Skeletal muscle tissue (tissue), 4 donors: ENCODE data around the gene DAP. TPM values are rescaled to one million over a fixed set of nuclear protein-coding genes. Genes with fewer than 3 reads are reported as not detected.

Experiments
- H3K27ac ChIP-seq: one replicate; pipeline ENCODE4 v1.7.0; 2013; ENCODE audit warnings: mild to moderate bottlenecking, low read depth, low read length, inconsistent platforms
- H3K27me3 ChIP-seq, 3 donors: one replicate each; pipeline ENCODE4 v1.7.0; 2013; ENCODE audit warnings: low read length in 3 of 3; ENCODE audit not compliant: control insufficient read depth in 3 of 3, insufficient read depth in 3 of 3
- H3K36me3 ChIP-seq, 3 donors: one replicate each; pipeline ENCODE4 v1.7.0; 2013; ENCODE audit warnings: low read length in 3 of 3; ENCODE audit not compliant: control insufficient read depth in 3 of 3, insufficient read depth in 3 of 3
- H3K4me1 ChIP-seq, 3 donors: one replicate each; pipeline ENCODE4 v1.7.0; 2013; ENCODE audit warnings: low read length in 3 of 3, mild to moderate bottlenecking in 3 of 3; ENCODE audit not compliant: control insufficient read depth in 3 of 3, insufficient read depth in 3 of 3
- H3K4me3 ChIP-seq, 3 donors: one replicate each; pipeline ENCODE4 v1.7.0; 2013; ENCODE audit warnings: low read length in 3 of 3
- H3K9ac ChIP-seq, 3 donors: one replicate each; pipeline ENCODE4 v1.7.0; 2013; ENCODE audit warnings: low read length in 3 of 3, mild to moderate bottlenecking in 3 of 3, moderate library complexity in 2 of 3, low read depth in 1 of 3
- H3K9me3 ChIP-seq, 3 donors: one replicate each; pipeline ENCODE4 v1.7.0; 2013; ENCODE audit warnings: low read length in 3 of 3; ENCODE audit not compliant: control insufficient read depth in 3 of 3
- total RNA-seq: library from RNA; depleted of rRNA; stranded (reverse); fragments of >200 nt; gene quantifications from one replicate; pipeline ENCODE4 v1.2.3, GENCODE V29; 2014
- donor health status: Osteomylitis.

Gene DAP
- total RNA-seq, 1 donor from 2014 or later = 18.3 TPM

GRCh38 chr5:10736808-10737207 is 24.2 kb downstream of the DAP start:
- H3K4me1 ChIP-seq = no peaks in the 10 kb centered on the region
- H3K36me3 ChIP-seq = peaks cover 0 to 3% (median 0%) of the 10 kb centered on the region in 3 donors
- no peaks in the 10 kb centered on the region for H3K9me3 ChIP-seq
- no peak overlapping the region for H3K27ac ChIP-seq
- H3K27me3 ChIP-seq = no peaks in the 10 kb centered on the region
- no peak overlapping the region for H3K4me3 ChIP-seq
- no peak overlapping the region for H3K9ac ChIP-seq

- no peak overlapping the region for H3K4me3 ChIP-seq
- no peaks in the 10 kb centered on the region for H3K27me3 ChIP-seq
- H3K9ac ChIP-seq = no peak overlapping the region
- peaks cover 0 to 3% (median 0%) of the 10 kb centered on the region in 3 donors for H3K36me3 ChIP-seq
- H3K9me3 ChIP-seq = no peaks in the 10 kb centered on the region
- H3K27ac ChIP-seq = no peak overlapping the region
- no peaks in the 10 kb centered on the region for H3K4me1 ChIP-seq
Measured at GRCh38 chr5:10736354-10736753, 24.7 kb downstream of the DAP start.

DNA sequence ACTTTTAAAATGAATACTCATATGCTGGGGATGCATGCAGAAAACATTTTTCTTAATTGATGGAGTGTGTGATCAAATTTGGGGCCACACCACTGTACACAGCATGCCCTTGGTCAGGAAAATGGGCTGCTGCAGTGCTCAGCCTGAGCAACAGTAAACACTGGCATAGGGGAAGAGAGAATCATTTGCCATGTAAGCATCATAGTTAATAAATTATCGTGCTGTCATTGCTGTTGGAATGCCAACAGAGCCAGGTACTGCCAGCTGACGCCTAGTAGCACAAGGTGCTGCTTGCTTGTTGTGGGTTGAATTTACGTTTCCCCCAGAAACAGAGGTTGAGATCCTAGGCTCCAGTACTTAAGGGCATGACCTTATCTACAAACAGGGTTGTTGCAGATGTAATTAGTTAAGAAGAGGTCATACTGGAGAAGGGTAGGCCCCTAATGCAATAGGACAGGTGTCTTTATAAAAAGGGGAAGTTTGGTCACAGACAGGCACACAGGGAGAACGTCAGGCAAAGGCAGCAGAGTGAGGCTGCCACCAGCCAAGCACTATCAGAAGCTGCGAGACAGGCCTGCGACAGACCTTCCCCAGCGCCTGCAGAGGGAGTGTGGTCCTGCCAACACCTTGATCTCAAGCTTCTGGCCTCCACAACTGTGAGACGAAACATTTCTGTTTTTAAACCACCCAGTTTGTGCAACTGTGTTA is 25.3 kb downstream of the DAP start:
- Histone ChIP-seq H3K4me3 (no peak overlapping the region), H3K4me1 (no peaks in the 10 kb centered on the region), H3K36me3 (peaks cover 0 to 3% (median 0%) of the 10 kb centered on the region in 3 donors), H3K9ac (no peak overlapping the region), H3K9me3 (no peaks in the 10 kb centered on the region), H3K27ac (no peak overlapping the region), H3K27me3 (no peaks in the 10 kb centered on the region)

DNA sequence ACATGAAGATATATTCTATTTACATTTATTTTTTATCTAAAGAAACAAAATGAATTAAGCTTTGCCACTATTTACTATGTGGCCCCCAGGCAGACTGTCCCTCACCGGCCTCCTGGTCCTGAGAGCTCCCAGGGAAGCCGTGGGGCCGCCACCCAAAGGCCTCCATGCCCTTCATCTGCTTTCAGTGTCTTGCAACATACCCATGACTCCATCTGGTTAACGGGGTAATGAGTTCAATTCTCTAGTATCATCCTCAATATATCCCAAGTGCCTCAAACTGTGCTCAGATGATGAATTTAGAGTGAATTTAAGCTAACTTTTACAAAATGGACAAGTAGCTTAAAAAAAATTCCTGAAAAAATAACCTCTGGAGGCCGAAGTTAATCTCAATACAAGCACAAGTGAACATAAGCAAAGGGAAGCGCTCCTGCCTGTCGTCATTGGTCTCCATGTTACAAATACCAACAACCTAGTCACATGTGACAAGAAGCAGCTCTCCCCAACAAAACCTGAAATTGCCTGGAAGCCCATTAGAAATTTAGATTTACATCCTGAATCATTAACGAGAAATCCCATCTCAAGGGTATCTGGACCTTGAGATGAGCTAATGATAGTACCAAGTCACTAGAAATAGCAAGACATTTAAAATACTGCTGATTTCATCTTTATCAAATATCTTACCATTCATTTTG is 26.1 kb downstream of the DAP start:
- no peaks in the 10 kb centered on the region for H3K9me3 ChIP-seq
- peaks cover 0 to 3% (median 0%) of the 10 kb centered on the region in 3 donors for H3K36me3 ChIP-seq
- no peak overlapping the region for H3K9ac ChIP-seq
- no peak overlapping the region for H3K27ac ChIP-seq
- H3K4me3 ChIP-seq = no peak overlapping the region
- no peaks in the 10 kb centered on the region for H3K4me1 ChIP-seq
- H3K27me3 ChIP-seq = no peaks in the 10 kb centered on the region

- Histone ChIP-seq H3K4me3 (no peak overlapping the region), H3K9me3 (no peaks in the 10 kb centered on the region), H3K27ac (no peak overlapping the region), H3K9ac (no peak overlapping the region), H3K4me1 (no peaks in the 10 kb centered on the region), H3K36me3 (peaks cover 0 to 3% (median 0%) of the 10 kb centered on the region in 3 donors), H3K27me3 (no peaks in the 10 kb centered on the region)
Measured at GRCh38 chr5:10734037-10734709, 26.9 kb downstream of the DAP start.

DNA sequence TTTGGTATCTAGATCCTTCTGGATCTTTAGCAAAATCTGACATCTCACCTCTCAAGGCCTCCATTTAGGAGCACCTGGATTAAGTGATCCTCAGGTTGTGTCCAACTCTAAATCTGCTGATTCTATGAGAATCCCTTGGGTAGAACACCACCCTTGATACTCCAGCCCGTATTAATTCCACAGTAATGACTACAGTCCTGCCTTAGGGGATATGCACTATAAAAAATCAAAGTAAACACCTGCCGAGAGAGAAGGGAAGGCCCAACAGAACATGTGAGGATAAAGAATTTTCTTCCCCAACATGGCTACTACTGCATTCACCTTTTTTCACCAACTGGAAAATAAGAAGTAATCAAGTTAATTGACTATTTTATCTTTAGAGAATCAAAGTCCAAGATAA is 27.6 kb downstream of the DAP start:
- Histone ChIP-seq H3K36me3 (peaks cover 0 to 3% (median 0%) of the 10 kb centered on the region in 3 donors), H3K27me3 (no peaks in the 10 kb centered on the region), H3K27ac (no peak overlapping the region), H3K9ac (no peak overlapping the region), H3K4me3 (no peak overlapping the region), H3K9me3 (no peaks in the 10 kb centered on the region), H3K4me1 (no peaks in the 10 kb centered on the region)

DNA sequence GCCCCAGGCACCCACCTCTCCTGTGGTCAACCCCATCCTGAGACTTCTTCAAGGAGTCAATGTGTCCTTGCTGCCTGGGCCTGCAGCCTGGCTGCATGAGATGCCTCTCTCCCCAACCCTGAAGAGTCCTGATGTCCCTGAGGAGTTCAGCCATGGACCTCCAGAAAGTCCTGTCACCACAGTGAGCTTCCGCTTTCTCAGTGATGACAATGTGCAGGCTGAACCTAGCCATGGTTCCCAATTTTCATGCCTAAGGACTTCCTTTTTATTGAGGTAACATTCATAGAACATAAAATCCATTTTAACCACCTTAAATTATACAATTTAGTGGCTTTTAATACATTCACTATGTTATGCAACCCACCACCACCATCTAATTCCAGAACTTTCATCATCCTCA is 29.1 kb downstream of the DAP start:
- Histone ChIP-seq H3K4me1 (peaks cover 0 to 7% (median 5%) of the 10 kb centered on the region in 3 donors), H3K27me3 (no peaks in the 10 kb centered on the region), H3K4me3 (no peak overlapping the region), H3K9me3 (no peaks in the 10 kb centered on the region), H3K27ac (no peak overlapping the region), H3K36me3 (peaks cover 0 to 1% (median 0%) of the 10 kb centered on the region in 3 donors), H3K9ac (no peak overlapping the region)

DNA sequence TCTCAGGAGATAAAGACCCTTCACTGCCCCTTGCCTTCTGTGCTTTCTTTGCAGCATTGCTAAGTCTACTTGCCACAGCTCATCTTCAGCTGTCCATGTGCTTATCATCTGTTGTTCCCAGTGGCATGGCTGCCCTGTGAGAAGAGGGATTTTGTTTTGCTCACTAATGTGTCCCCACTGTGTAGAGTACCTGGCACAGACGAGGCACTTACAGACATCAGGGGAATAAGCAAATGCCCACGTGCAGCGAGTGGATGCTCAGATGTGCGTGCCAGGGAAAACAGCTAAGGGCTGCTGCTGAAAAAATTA is 31.0 kb downstream of the DAP start:
- Histone ChIP-seq H3K4me1 (peaks cover under 1 to 16% (median 10%) of the 10 kb centered on the region in 3 donors), H3K27ac (no peak overlapping the region), H3K27me3 (no peaks in the 10 kb centered on the region), H3K9me3 (no peaks in the 10 kb centered on the region), H3K9ac (no peak overlapping the region), H3K36me3 (peaks cover 0 to 1% (median 0%) of the 10 kb centered on the region in 3 donors), H3K4me3 (no peak overlapping the region)

- Histone ChIP-seq H3K9ac (no peak overlapping the region), H3K27ac (no peak overlapping the region), H3K9me3 (no peaks in the 10 kb centered on the region), H3K4me3 (no peak overlapping the region), H3K36me3 (peaks cover 0 to 1% (median 0%) of the 10 kb centered on the region in 3 donors), H3K27me3 (no peaks in the 10 kb centered on the region), H3K4me1 (peaks cover 6 to 19% (median 13%) of the 10 kb centered on the region in 3 donors)
Measured at GRCh38 chr5:10729320-10730042, 31.6 kb downstream of the DAP start.
